ENCODE results near the gene CYP27A1. TPM values are rescaled to one million over a fixed set of nuclear protein-coding genes. Genes with fewer than 3 reads are reported as not detected.
"Not testable (repeated sequence)": the region's sequence is repeated elsewhere in the genome, so short reads cannot be mapped to it uniquely, and the experiment has no call there.

Gene CYP27A1
- total RNA-seq, 6 experiments from 2014 or later = 209 to 463 (median 238) TPM

DNA sequence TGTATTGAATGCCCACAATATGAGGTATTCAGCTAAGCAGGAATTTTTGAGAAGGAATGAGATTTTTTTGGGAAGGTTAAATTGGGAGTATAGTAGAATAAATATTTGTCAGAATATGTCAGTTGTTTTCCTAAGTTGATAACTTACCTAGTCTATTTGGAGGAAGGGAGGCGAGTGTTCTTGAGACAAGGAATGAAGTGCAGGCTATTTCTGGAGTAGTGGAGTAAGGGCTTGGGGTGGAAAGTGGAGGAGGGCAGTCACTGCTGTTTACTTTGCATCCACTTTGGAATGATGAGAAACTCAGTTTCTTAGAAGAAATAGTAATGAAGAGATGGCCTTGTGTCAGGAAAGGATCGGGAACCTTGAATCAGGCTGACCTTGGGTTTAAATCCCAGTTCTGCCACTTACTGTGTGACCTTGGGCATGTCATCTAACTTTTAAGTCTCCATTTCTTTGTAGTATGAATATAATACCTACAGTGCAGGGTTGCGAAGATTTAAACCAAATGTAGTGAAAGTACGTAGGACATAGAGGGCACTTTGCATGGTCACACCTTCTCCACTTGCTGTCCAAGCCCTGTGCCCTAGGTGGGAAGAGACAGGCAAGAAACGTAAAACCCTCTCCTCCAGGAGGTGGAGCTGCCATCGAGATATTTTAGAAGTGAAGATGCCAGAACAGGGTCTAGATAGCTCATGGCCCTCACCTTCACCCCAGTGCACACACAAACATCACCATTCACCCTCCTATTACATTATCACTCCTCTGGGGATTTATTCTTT, 25.2 kb upstream of the CYP27A1 start:
- WGBS (ENCODE audit: insufficient coverage, low coverage, low lambda C conversion rate, missing lambda C conversion rate) = 42% methylated on average over 6 of the region's 6 CpGs

DNA sequence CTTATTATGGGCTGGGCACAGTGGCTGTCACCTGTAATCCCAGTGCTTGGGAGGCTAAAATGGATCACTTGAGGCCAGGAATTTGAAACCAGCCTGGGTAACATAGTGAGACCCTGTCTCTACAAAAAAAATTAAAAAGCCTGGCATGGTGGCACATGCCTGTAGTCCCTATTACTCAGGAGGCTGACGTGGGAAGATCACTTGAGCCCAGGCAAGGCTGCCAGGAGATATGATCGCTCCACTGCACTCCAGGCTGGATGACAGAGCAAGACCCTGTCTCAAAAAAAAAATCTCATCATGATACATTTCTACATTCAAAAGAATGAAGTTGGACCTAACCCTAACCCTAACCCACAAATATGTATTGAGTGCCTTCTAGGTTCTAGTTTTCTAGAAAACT, 20.2 kb upstream of the CYP27A1 start:
- peaks cover 0 to 25% (median 11%) of the 10 kb centered on the region in 4 donors for H3K4me1 ChIP-seq
- DNase-seq (no peak), ATAC-seq (no peak)
- no peaks in the 10 kb centered on the region for H3K36me3 ChIP-seq
- WGBS (ENCODE audit: insufficient coverage, low coverage, low lambda C conversion rate, missing lambda C conversion rate) = 100% methylated on average over 1 of the region's 2 CpGs
- H3K27ac ChIP-seq = no peak overlapping the region
- H3K4me3 ChIP-seq = no peak overlapping the region
- no peaks in the 10 kb centered on the region for H3K27me3 ChIP-seq
- TF ChIP-seq POLR2A (IDR thresholded peaks at IDR 0.05) = no peak
- no peak for TF ChIP-seq CTCF (IDR thresholded peaks at IDR 0.05)
- intact Hi-C loops (cut with DNase I) = no loop called here
- no peaks in the 10 kb centered on the region for H3K9me3 ChIP-seq

More for the DNA sequence above, 25.2 kb upstream of the CYP27A1 start:
- Histone ChIP-seq H3K27ac (peak overlapping the region; percentile 51 to 88 (median 88)), H3K4me1 (peaks cover 0 to 55% (median 19%) of the 10 kb centered on the region in 4 donors), H3K27me3 (no peaks in the 10 kb centered on the region), H3K4me3 (no peak overlapping the region), H3K36me3 (peaks cover 0 to 11% (median 1%) of the 10 kb centered on the region in 4 donors), H3K9me3 (no peaks in the 10 kb centered on the region)
- no peak for DNase-seq
- TF ChIP-seq CTCF (IDR thresholded peaks at IDR 0.05) = peak in 1 of 4 donors; percentile 12
- no peak for TF ChIP-seq POLR2A (IDR thresholded peaks at IDR 0.05)
- ATAC-seq = peak in 1 of 4 donors; percentile 2
- intact Hi-C loops (cut with DNase I) = no loop called here

- H3K27me3 ChIP-seq; H3K4me3 ChIP-seq; H3K9me3 ChIP-seq; H3K27ac ChIP-seq; intact Hi-C loops (cut with DNase I); H3K36me3 ChIP-seq; ATAC-seq; H3K4me1 ChIP-seq; DNase-seq: not testable (repeated sequence)
- WGBS (ENCODE audit: insufficient coverage, low coverage, low lambda C conversion rate, missing lambda C conversion rate) = 87% methylated on average over 3 of the region's 5 CpGs
Measured at GRCh38 chr2:218772759-218773158, 9.2 kb upstream of the CYP27A1 start.

DNA sequence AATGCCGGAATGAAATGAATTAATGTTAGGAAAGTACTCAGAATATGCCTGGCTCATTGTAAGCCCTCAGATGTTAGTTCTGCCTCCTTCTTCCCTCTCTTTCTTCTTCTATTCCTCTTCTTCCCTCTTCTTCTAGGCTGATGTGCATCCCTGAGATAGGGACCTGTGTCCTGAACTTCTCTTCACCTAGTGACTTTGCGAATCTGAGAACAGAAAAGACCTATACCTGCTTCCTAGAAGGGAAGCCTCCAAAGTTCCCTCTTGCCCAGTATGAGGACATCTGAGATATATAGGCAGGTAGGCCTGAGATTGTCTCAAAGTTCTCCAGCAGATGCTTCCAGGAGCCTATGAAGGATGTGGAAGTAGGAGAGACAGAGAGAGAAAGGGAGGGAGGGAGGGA, 8.1 kb upstream of the CYP27A1 start:
- intact Hi-C loops (cut with DNase I) = no loop called here
- H3K4me1 ChIP-seq = no peaks in the 10 kb centered on the region
- H3K4me3 ChIP-seq = no peak overlapping the region
- no peaks in the 10 kb centered on the region for H3K9me3 ChIP-seq
- H3K27ac ChIP-seq = no peak overlapping the region
- no peaks in the 10 kb centered on the region for H3K27me3 ChIP-seq
- DNase-seq (no peak), ATAC-seq (no peak)
- H3K36me3 ChIP-seq = no peaks in the 10 kb centered on the region
- WGBS (ENCODE audit: insufficient coverage, low coverage, low lambda C conversion rate, missing lambda C conversion rate) = 100% methylated on average over 2 of the region's 2 CpGs
- no peak for TF ChIP-seq POLR2A (IDR thresholded peaks at IDR 0.05)
- no peak for TF ChIP-seq CTCF (IDR thresholded peaks at IDR 0.05)

DNA sequence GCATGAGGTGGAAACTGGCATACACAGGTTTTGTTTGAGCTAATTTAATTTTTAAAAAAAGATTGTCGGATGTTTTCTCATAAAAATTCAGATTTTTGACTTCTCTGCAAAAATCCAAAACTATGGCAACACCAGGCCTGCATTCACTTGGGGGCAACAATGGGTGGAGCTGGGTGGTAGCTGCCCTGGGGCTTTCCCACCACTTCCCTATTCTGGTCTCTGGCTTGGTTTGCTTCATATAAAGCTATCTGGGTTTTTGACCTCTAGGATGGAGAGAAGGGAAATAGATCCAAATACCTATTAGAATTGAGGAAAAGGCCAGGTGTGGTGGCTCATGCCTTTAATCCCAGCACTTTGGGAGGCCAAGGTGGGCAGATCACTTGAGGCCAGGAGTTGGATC, 5.5 kb upstream of the CYP27A1 start:
- TF ChIP-seq CTCF (IDR thresholded peaks at IDR 0.05) (no peak), POLR2A (IDR thresholded peaks at IDR 0.05) (no peak)
- intact Hi-C loops (cut with DNase I) = no loop called here
- DNase-seq = no peak
- H3K27me3 ChIP-seq = no peaks in the 10 kb centered on the region
- no peak overlapping the region for H3K4me3 ChIP-seq
- peaks cover 0 to 5% (median 0%) of the 10 kb centered on the region in 4 donors for H3K4me1 ChIP-seq
- no peaks in the 10 kb centered on the region for H3K36me3 ChIP-seq
- no peaks in the 10 kb centered on the region for H3K9me3 ChIP-seq
- no peak for ATAC-seq
- 93% methylated on average over 1 of the region's 1 CpG for WGBS (ENCODE audit: insufficient coverage, low coverage, low lambda C conversion rate, missing lambda C conversion rate)
- no peak overlapping the region for H3K27ac ChIP-seq
